K562 (cell line): ENCODE data around the gene TSKS. TPM values are rescaled to one million over a fixed set of nuclear protein-coding genes. Genes with fewer than 3 reads are reported as not detected.

ENCODE experiments used
- ETS2 ChIP-seq: IDR thresholded peaks from 2 replicates; pipeline ENCODE4 v1.6.1; 2016; ENCODE audit warnings: borderline replicate concordance, missing genetic modification characterization, mild to moderate bottlenecking, moderate library complexity, missing compliant biosample characterization; ENCODE audit not compliant: poor library complexity, severe bottlenecking
- ETV1 ChIP-seq: fragments of 450-650 bp; conservative IDR thresholded peaks from 2 replicates; pipeline ENCODE4 v1.6.1; 2016; ENCODE audit warnings: missing genetic modification characterization, control low read depth, low read depth, missing compliant biosample characterization
- FOS ChIP-seq: IDR thresholded peaks from 3 replicates; pipeline ENCODE4 v1.6.1; 2011; ENCODE audit not compliant: insufficient read length; ENCODE audit errors: extremely low read depth
- NFE2 ChIP-seq: IDR thresholded peaks from 2 replicates; pipeline ENCODE4 v1.6.1; 2014; ENCODE audit warnings: antibody characterized with exemption, low read depth
- NFYB ChIP-seq: IDR thresholded peaks from 2 replicates; pipeline ENCODE4 v1.6.1; 2011; ENCODE audit warnings: mild to moderate bottlenecking, moderate library complexity; ENCODE audit not compliant: insufficient read length; ENCODE audit errors: extremely low read depth
- PPARD ChIP-seq: fragments of 250-450 bp; sonication (Bioruptor Pico); IDR thresholded peaks from 2 replicates; pipeline ENCODE4 v1.8.0; 2022; ENCODE audit warnings: inconsistent platforms, mild to moderate bottlenecking, moderate library complexity
- PYGO2 ChIP-seq: fragments of 450-650 bp; IDR thresholded peaks from 2 replicates; pipeline ENCODE4 v1.6.1; 2016; ENCODE audit warnings: mild to moderate bottlenecking, missing genetic modification characterization, moderate library complexity, missing compliant biosample characterization
- SRSF9 ChIP-seq: fragments of 200-400 bp; formaldehyde crosslinking; IDR thresholded peaks from 2 replicates; pipeline ENCODE4 v1.6.1; 2017; ENCODE audit warnings: low read depth, low read length, borderline replicate concordance
- TRIM28 ChIP-seq: fragments of 450-650 bp; IDR thresholded peaks from 2 replicates; pipeline ENCODE4 v1.6.1; 2017
- XRCC4 ChIP-seq: IDR thresholded peaks from one replicate; pipeline ENCODE4 v1.6.1; 2011; ENCODE audit not compliant: insufficient read depth, insufficient read length; ENCODE audit errors: extremely low read depth
- ZNF311 ChIP-seq: fragments of 250-450 bp; sonication (Bioruptor Pico); IDR thresholded peaks from 2 replicates; pipeline ENCODE4 v1.4.0; 2020; ENCODE audit warnings: mild to moderate bottlenecking, moderate library complexity
- polyA plus RNA-seq, 8 experiments: library from polyadenylated mRNA; depleted of rRNA in 4 of 8; stranded (reverse) in 5 of 8; unstranded in 3 of 8; fragments of >200 nt; fragmentation: Nextera tagmentation in 2 of 8; fragmentation: Illumina TruSeq in 1 of 8; extraction: Ambion mirVana in 2 of 8; extraction: Trizol in 1 of 8; gene quantifications; 2 replicates each; pipeline versions ENCODE4 v1.2.1 to v1.2.3, GENCODE V29; 2011 to 2014; ENCODE audit warnings: inconsistent platforms in 1 of 8, missing spikeins in 1 of 8
- total RNA-seq, 7 experiments: library from RNA; depleted of rRNA in 6 of 7; stranded (reverse); fragments of >200 nt in 6 of 7; fragmentation: Illumina TruSeq in 2 of 7; extraction: Trizol in 2 of 7; gene quantifications; 2 replicates each; pipeline versions ENCODE4 v1.2.1 to v1.2.3, GENCODE V29; 2011 to 2021; ENCODE audit warnings: low replicate concordance in 1 of 7
- TF ChIP-seq, protein P1 (sequence below), 2 experiments: fragments of 450-650 bp; formaldehyde crosslinking in 1 of 2; IDR thresholded peaks; 2 replicates each; pipeline versions ENCODE4 v1.4.0 to v1.6.1; 2014 to 2020; ENCODE audit warnings: mild to moderate bottlenecking in 2 of 2, borderline replicate concordance in 1 of 2, low read depth in 1 of 2
- TF ChIP-seq, protein P2 (sequence below): sonication (generic); formaldehyde crosslinking; IDR thresholded peaks from 2 replicates; pipeline ENCODE4 v1.8.0; 2022; ENCODE audit warnings: mild to moderate bottlenecking, missing genetic modification reagents
- TF ChIP-seq, protein P3 (sequence below): IDR thresholded peaks from 2 replicates; pipeline ENCODE4 v1.6.1; 2016; ENCODE audit warnings: missing genetic modification characterization, missing compliant biosample characterization
- TF ChIP-seq, protein P4 (sequence below): sonication (generic); formaldehyde crosslinking; IDR thresholded peaks from 2 replicates; pipeline ENCODE4 v1.8.0; 2022; ENCODE audit warnings: missing genetic modification reagents, mild to moderate bottlenecking, borderline replicate concordance

TSKS gene
- total and polyA plus RNA-seq, 9 of the 15 experiments (the other 6 are each of a cell fraction or from before 2014, with no cell fraction given), result 0.14 to 4.5 (median 0.80) TPM

DNA sequence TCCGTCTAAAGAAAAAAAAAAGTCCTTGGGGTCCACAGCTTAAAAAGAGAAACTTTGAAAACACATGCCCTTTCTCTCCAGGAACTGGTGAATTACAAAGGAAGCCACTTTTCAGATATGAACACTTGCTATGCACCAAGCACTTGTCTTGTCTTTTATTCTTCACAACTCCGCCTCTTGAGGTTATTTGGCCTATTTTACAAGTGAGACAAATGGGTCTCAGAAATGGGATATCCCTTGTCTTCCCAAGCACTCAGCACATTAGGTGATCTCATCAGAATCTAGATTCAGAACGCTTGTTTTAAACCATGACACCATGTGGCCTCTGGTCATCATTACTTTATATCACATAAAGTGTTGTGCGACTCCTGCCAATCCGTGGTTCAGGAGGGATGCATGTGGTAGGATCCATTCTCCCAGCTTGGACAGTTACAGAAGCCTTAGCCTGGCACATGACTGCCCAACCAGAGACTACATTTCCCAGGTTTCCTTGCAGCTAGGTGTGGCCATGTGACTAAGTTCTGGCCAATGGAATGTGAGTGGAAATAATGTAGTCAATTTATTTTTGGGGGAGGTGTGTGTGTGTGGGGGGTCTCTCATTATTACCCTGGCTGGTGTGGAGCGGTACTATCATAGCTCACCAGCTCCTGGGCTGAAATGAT lies 13.9 kb downstream of the TSKS start (continued):
- TF ChIP-seq XRCC4, result no peak
- TF ChIP-seq NFE2, result no peak
- TF ChIP-seq, protein P1, sequence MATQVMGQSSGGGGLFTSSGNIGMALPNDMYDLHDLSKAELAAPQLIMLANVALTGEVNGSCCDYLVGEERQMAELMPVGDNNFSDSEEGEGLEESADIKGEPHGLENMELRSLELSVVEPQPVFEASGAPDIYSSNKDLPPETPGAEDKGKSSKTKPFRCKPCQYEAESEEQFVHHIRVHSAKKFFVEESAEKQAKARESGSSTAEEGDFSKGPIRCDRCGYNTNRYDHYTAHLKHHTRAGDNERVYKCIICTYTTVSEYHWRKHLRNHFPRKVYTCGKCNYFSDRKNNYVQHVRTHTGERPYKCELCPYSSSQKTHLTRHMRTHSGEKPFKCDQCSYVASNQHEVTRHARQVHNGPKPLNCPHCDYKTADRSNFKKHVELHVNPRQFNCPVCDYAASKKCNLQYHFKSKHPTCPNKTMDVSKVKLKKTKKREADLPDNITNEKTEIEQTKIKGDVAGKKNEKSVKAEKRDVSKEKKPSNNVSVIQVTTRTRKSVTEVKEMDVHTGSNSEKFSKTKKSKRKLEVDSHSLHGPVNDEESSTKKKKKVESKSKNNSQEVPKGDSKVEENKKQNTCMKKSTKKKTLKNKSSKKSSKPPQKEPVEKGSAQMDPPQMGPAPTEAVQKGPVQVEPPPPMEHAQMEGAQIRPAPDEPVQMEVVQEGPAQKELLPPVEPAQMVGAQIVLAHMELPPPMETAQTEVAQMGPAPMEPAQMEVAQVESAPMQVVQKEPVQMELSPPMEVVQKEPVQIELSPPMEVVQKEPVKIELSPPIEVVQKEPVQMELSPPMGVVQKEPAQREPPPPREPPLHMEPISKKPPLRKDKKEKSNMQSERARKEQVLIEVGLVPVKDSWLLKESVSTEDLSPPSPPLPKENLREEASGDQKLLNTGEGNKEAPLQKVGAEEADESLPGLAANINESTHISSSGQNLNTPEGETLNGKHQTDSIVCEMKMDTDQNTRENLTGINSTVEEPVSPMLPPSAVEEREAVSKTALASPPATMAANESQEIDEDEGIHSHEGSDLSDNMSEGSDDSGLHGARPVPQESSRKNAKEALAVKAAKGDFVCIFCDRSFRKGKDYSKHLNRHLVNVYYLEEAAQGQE (IDR thresholded peaks at IDR 0.05; ENCODE audit: borderline replicate concordance), result peak; percentile 49
- TF ChIP-seq, protein P1 (CRISPR knock-in tag; IDR thresholded peaks at IDR 0.05; ENCODE audit: low read depth), result no peak
- TF ChIP-seq FOS, result peak; percentile 73
- TF ChIP-seq, protein P2, sequence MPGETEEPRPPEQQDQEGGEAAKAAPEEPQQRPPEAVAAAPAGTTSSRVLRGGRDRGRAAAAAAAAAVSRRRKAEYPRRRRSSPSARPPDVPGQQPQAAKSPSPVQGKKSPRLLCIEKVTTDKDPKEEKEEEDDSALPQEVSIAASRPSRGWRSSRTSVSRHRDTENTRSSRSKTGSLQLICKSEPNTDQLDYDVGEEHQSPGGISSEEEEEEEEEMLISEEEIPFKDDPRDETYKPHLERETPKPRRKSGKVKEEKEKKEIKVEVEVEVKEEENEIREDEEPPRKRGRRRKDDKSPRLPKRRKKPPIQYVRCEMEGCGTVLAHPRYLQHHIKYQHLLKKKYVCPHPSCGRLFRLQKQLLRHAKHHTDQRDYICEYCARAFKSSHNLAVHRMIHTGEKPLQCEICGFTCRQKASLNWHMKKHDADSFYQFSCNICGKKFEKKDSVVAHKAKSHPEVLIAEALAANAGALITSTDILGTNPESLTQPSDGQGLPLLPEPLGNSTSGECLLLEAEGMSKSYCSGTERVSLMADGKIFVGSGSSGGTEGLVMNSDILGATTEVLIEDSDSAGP (CRISPR knock-in tag), result no peak
- no peak for TF ChIP-seq ETV1 (tag)
- no peak for TF ChIP-seq TRIM28
- TF ChIP-seq ETS2, result no peak
- TF ChIP-seq SRSF9, result no peak
- TF ChIP-seq PYGO2 (tag), result no peak
- peak; percentile 99 for TF ChIP-seq NFYB
- TF ChIP-seq, protein P3, sequence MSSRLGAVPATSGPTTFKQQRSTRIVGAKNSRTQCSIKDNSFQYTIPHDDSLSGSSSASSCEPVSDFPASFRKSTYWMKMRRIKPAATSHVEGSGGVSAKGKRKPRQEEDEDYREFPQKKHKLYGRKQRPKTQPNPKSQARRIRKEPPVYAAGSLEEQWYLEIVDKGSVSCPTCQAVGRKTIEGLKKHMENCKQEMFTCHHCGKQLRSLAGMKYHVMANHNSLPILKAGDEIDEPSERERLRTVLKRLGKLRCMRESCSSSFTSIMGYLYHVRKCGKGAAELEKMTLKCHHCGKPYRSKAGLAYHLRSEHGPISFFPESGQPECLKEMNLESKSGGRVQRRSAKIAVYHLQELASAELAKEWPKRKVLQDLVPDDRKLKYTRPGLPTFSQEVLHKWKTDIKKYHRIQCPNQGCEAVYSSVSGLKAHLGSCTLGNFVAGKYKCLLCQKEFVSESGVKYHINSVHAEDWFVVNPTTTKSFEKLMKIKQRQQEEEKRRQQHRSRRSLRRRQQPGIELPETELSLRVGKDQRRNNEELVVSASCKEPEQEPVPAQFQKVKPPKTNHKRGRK (tag), result no peak
- no peak for TF ChIP-seq ZNF311 (CRISPR knock-in tag)
- TF ChIP-seq, protein P4, sequence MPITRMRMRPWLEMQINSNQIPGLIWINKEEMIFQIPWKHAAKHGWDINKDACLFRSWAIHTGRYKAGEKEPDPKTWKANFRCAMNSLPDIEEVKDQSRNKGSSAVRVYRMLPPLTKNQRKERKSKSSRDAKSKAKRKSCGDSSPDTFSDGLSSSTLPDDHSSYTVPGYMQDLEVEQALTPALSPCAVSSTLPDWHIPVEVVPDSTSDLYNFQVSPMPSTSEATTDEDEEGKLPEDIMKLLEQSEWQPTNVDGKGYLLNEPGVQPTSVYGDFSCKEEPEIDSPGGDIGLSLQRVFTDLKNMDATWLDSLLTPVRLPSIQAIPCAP (CRISPR knock-in tag), result no peak
- no peak for TF ChIP-seq PPARD (CRISPR knock-in tag)
